Neural crest cell (in vitro differentiated cells): Measurements from ENCODE around the gene PCDHB2. TPM values are rescaled to one million over a fixed set of nuclear protein-coding genes. Genes with fewer than 3 reads are reported as not detected.
"Not testable (repeated sequence)": the region's sequence is repeated elsewhere in the genome, so short reads cannot be mapped to it uniquely, and the experiment has no call there.

Source experiments
- DNase-seq: peaks from one replicate; pipeline ENCODE4 v3.0.0; 2021; ENCODE audit warnings: low read depth, mixed read lengths, low spot score
- H3K27ac Mint-ChIP-seq: one replicate; pipeline ENCODE4 v1.8.0; 2021; ENCODE audit warnings: mild to moderate bottlenecking, mixed read lengths; ENCODE audit not compliant: unreplicated experiment
- H3K27me3 Mint-ChIP-seq: 2 replicates; pipeline ENCODE4 v1.8.0; 2021; ENCODE audit warnings: low read depth, mild to moderate bottlenecking, mixed read lengths
- H3K36me3 Mint-ChIP-seq: 2 replicates; pipeline ENCODE4 v1.8.0; 2021; ENCODE audit warnings: low read depth, mild to moderate bottlenecking, mixed read lengths
- H3K4me1 Mint-ChIP-seq: 2 replicates; pipeline ENCODE4 v1.8.0; 2021; ENCODE audit warnings: mixed read lengths
- H3K4me3 Mint-ChIP-seq: one replicate; pipeline ENCODE4 v1.8.0; 2021; ENCODE audit warnings: mild to moderate bottlenecking, mixed read lengths
- H3K9me3 Mint-ChIP-seq: 2 replicates; pipeline ENCODE4 v1.8.0; 2021; ENCODE audit warnings: mixed read lengths
- CTCF ChIP-seq: fragments of 200-600 bp; sonication (generic); conservative IDR thresholded peaks from 2 replicates; pipeline ENCODE4 v1.5.0; 2021; ENCODE audit warnings: antibody characterized with exemption, mild to moderate bottlenecking
- total RNA-seq: library from RNA; stranded (reverse); gene quantifications from 2 replicates; pipeline ENCODE4 v1.2.1, GENCODE V29; 2021

Gene PCDHB2
- total RNA-seq, 1 donor from 2014 or later, result 57.8 TPM

- peaks cover 4% of the 10 kb centered on the region for H3K4me1 Mint-ChIP-seq
- TF ChIP-seq CTCF, result peak; percentile 70
- peak overlapping the region; percentile 81 for H3K27ac Mint-ChIP-seq
- peaks cover 3% of the 10 kb centered on the region for H3K36me3 Mint-ChIP-seq
- peaks cover 5% of the 10 kb centered on the region for H3K27me3 Mint-ChIP-seq
- H3K9me3 Mint-ChIP-seq, result peaks cover 12% of the 10 kb centered on the region
- no peak for DNase-seq
- peak overlapping the region; percentile 76 for H3K4me3 Mint-ChIP-seq
These were observed 9.9 kb upstream of the PCDHB2 start for GRCh38 chr5:141084487-141084989.

GRCh38 chr5:141095263-141095641 is 837 bp downstream of the PCDHB2 start:
- H3K27ac Mint-ChIP-seq, result peak overlapping the region; percentile 99
- peaks cover 3% of the 10 kb centered on the region for H3K27me3 Mint-ChIP-seq
- DNase-seq, result no peak
- peaks cover 15% of the 10 kb centered on the region for H3K4me1 Mint-ChIP-seq
- peaks cover 19% of the 10 kb centered on the region for H3K9me3 Mint-ChIP-seq
- H3K4me3 Mint-ChIP-seq, result peak overlapping the region; percentile 93
- TF ChIP-seq CTCF, result no peak
- peaks cover 52% of the 10 kb centered on the region for H3K36me3 Mint-ChIP-seq

- not testable (repeated sequence) for H3K27ac Mint-ChIP-seq, H3K27me3 Mint-ChIP-seq, DNase-seq
- peaks cover 23% of the 10 kb centered on the region for H3K9me3 Mint-ChIP-seq
- H3K4me3 Mint-ChIP-seq, result peak overlapping the region; percentile 93
- peaks cover 62% of the 10 kb centered on the region for H3K36me3 Mint-ChIP-seq
- H3K4me1 Mint-ChIP-seq, result peaks cover 15% of the 10 kb centered on the region
These were observed 1.8 kb downstream of the PCDHB2 start for GRCh38 chr5:141096181-141096580.

- H3K36me3 Mint-ChIP-seq, result peaks cover 66% of the 10 kb centered on the region
- H3K4me1 Mint-ChIP-seq, result peaks cover 15% of the 10 kb centered on the region
- not testable (repeated sequence) for H3K27me3 Mint-ChIP-seq, H3K4me3 Mint-ChIP-seq, DNase-seq, H3K27ac Mint-ChIP-seq
- H3K9me3 Mint-ChIP-seq, result peaks cover 23% of the 10 kb centered on the region
These were observed 2.2 kb downstream of the PCDHB2 start for GRCh38 chr5:141096586-141096985.

GRCh38 chr5:141100243-141100805 is 5.9 kb downstream of the PCDHB2 start, which contains the start of gene PCDHB3:
TSS of gene PCDHB3 (plus strand) at chr5:141100473. CDS start at chr5:141100650, 177 bp downstream.
- no peak for DNase-seq
- peaks cover 4% of the 10 kb centered on the region for H3K4me1 Mint-ChIP-seq

GRCh38 chr5:141101059-141101458 is 6.6 kb downstream of the PCDHB2 start:
- Mint-ChIP-seq H3K27me3 (no peaks in the 10 kb centered on the region), H3K4me1 (no peaks in the 10 kb centered on the region), H3K9me3 (peaks cover 20% of the 10 kb centered on the region), H3K4me3 (peak overlapping the region; percentile 16), H3K27ac (no peak overlapping the region), H3K36me3 (peaks cover 69% of the 10 kb centered on the region)
- no peak for DNase-seq
- TF ChIP-seq CTCF, result no peak

More at GRCh38 chr5:141100243-141100805, 5.9 kb downstream of the PCDHB2 start, which contains the start of gene PCDHB3:
- Mint-ChIP-seq H3K4me3 (peak within 1 kb of the TSS; percentile 62), H3K36me3 (peaks cover 70% of the 10 kb centered on the region), H3K9me3 (peaks cover 19% of the 10 kb centered on the region), H3K27ac (no peak within 1 kb of the TSS), H3K27me3 (no peaks in the 10 kb centered on the region)
- peak; percentile 39 for TF ChIP-seq CTCF

- H3K9me3 Mint-ChIP-seq, result peaks cover 21% of the 10 kb centered on the region
- H3K4me1 Mint-ChIP-seq, H3K27ac Mint-ChIP-seq, H3K27me3 Mint-ChIP-seq, DNase-seq, H3K4me3 Mint-ChIP-seq: not testable (repeated sequence)
- H3K36me3 Mint-ChIP-seq, result peaks cover 66% of the 10 kb centered on the region
These were observed 7.7 kb downstream of the PCDHB2 start for GRCh38 chr5:141102070-141102469.

- peaks cover 66% of the 10 kb centered on the region for H3K36me3 Mint-ChIP-seq
- not testable (repeated sequence) for H3K4me3 Mint-ChIP-seq, DNase-seq, H3K27me3 Mint-ChIP-seq, H3K27ac Mint-ChIP-seq, H3K4me1 Mint-ChIP-seq
- H3K9me3 Mint-ChIP-seq, result peaks cover 23% of the 10 kb centered on the region
These were observed 8.1 kb downstream of the PCDHB2 start for GRCh38 chr5:141102471-141102870.
